MM.1S (cell line): ENCODE results near the gene MID1.

Source experiments
- CTCF ChIP-seq: fragments of 300-600 bp; sonication (generic); IDR thresholded peaks from 2 replicates; pipeline ENCODE4 v1.5.1; 2016; ENCODE audit warnings: antibody characterized with exemption, low read length, mixed read lengths
- EZH2 ChIP-seq: fragments of 300-600 bp; sonication (generic); optimal IDR thresholded peaks from 2 replicates; pipeline ENCODE3; 2017; ENCODE audit warnings: low read depth, mild to moderate bottlenecking, antibody characterized with exemption, low read length, mixed read lengths
- EZH2phosphoT487 ChIP-seq: fragments of 300-600 bp; sonication (generic); IDR thresholded peaks from 2 replicates; pipeline ENCODE4 v1.6.1; 2018; ENCODE audit warnings: antibody characterized with exemption, low read length

- TF ChIP-seq CTCF (no peak), EZH2phosphoT487 (no peak), EZH2 (no peak)
These were observed 83.1 kb downstream of the MID1 start for GRCh38 chrX:10537308-10537707.
